ENCODE data around the gene ALS2CL. TPM values are rescaled to one million over a fixed set of nuclear protein-coding genes. Genes with fewer than 3 reads are reported as not detected.

The ALS2CL gene
- total and polyA plus RNA-seq, 10 of the 15 experiments (the other 5 are each of a cell fraction or from before 2014, with no cell fraction given) = 0.01 to 0.05 TPM; not detected in 8

- Histone ChIP-seq H3K4me1 (ENCODE audit: control insufficient read depth, insufficient read depth, low read length) (no peaks in the 10 kb centered on the region), H3K4me3 (no peak overlapping the region), H3K27ac (ENCODE audit: control insufficient read depth, insufficient read depth) (no peak overlapping the region), H3K36me3 (ENCODE audit: control insufficient read depth in 2 of 2, insufficient read depth in 2 of 2, low read length in 1 of 2) (no peaks in the 10 kb centered on the region), H2AFZ (ENCODE audit: control insufficient read depth, low read depth, low read length) (no peak overlapping the region), H4K20me1 (ENCODE audit: control insufficient read depth, insufficient read depth) (no peaks in the 10 kb centered on the region), H3K9me3 (replicated peaks; ENCODE audit: control insufficient read depth, insufficient read depth, low read length) (no peaks in the 10 kb centered on the region), H3K27me3 (replicated peaks in 1 of 2; ENCODE audit: control insufficient read depth in 2 of 2, insufficient read depth in 2 of 2, low read length in 1 of 2) (no peaks in the 10 kb centered on the region), H3K4me2 (ENCODE audit: control insufficient read depth, insufficient read depth) (no peak overlapping the region), H3K9ac (ENCODE audit: control insufficient read depth, insufficient read depth, low read length) (no peak overlapping the region), H3K79me2 (ENCODE audit: control insufficient read depth, insufficient read depth, low read length) (no peaks in the 10 kb centered on the region)
- in situ Hi-C loops (cut with MboI) (no loop called here), intact Hi-C loops (cut with micrococcal nuclease; ENCODE audit: unreplicated experiment) (no loop called here)
- POLR2A ChIA-PET = no interaction called here
- DNase-seq (ENCODE audit: low read depth, low spot score) (no peak), ATAC-seq (no peak), FAIRE-seq (no peak)
- CTCF ChIA-PET = no interaction called here
- TF ChIP-seq, protein P1, sequence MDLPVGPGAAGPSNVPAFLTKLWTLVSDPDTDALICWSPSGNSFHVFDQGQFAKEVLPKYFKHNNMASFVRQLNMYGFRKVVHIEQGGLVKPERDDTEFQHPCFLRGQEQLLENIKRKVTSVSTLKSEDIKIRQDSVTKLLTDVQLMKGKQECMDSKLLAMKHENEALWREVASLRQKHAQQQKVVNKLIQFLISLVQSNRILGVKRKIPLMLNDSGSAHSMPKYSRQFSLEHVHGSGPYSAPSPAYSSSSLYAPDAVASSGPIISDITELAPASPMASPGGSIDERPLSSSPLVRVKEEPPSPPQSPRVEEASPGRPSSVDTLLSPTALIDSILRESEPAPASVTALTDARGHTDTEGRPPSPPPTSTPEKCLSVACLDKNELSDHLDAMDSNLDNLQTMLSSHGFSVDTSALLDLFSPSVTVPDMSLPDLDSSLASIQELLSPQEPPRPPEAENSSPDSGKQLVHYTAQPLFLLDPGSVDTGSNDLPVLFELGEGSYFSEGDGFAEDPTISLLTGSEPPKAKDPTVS (IDR thresholded peaks at IDR 0.05; ENCODE audit: low read depth, low read length) = no peak
- TF ChIP-seq GATAD2B (conservative IDR thresholded peaks at IDR 0.05; ENCODE audit: low read depth) (no peak), SMAD1 (IDR thresholded peaks at IDR 0.05; ENCODE audit: low read depth, partially characterized antibody) (no peak), TBL1XR1 (IDR thresholded peaks at IDR 0.05; ENCODE audit: low read depth, low read length) (no peak), BACH1 (IDR thresholded peaks at IDR 0.05; ENCODE audit: borderline replicate concordance) (no peak)
- TF ChIP-seq, protein P2, sequence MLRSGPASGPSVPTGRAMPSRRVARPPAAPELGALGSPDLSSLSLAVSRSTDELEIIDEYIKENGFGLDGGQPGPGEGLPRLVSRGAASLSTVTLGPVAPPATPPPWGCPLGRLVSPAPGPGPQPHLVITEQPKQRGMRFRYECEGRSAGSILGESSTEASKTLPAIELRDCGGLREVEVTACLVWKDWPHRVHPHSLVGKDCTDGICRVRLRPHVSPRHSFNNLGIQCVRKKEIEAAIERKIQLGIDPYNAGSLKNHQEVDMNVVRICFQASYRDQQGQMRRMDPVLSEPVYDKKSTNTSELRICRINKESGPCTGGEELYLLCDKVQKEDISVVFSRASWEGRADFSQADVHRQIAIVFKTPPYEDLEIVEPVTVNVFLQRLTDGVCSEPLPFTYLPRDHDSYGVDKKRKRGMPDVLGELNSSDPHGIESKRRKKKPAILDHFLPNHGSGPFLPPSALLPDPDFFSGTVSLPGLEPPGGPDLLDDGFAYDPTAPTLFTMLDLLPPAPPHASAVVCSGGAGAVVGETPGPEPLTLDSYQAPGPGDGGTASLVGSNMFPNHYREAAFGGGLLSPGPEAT (IDR thresholded peaks at IDR 0.05; ENCODE audit: low read depth) = no peak
- RAD21 ChIA-PET (ENCODE audit: unreplicated experiment) = no interaction called here
- SMC1A ChIA-PET (ENCODE audit: uncharacterized antibody, unreplicated experiment) = no interaction called here
- WGBS (ENCODE audit: insufficient coverage, insufficient replicate concordance, low lambda C conversion rate, missing lambda C conversion rate) = 0% methylated on average over 2 of the region's 2 CpGs
- BruUV-seq (replicated peaks) = no TSS peak
Observed at GRCh38 chr3:46684891-46685290, 8.6 kb downstream of the ALS2CL start.
